Lung microvascular endothelial cell (primary cell): ENCODE results near the gene RTN3. TPM values are rescaled to one million over a fixed set of nuclear protein-coding genes. Genes with fewer than 3 reads are reported as not detected.
"Not testable (repeated sequence)": the region's sequence is repeated elsewhere in the genome, so short reads cannot be mapped to it uniquely, and the experiment has no call there.

Experiments used
- DNase-seq, 2 donors: peaks; one replicate each; pipeline versions ENCODE4 v3.0.0 to v3.0.0-alpha.2; 2010; ENCODE audit warnings: low read depth in 2 of 2
- total RNA-seq: library from RNA; depleted of rRNA; stranded (reverse); fragments of >200 nt; gene quantifications from 2 replicates; pipeline ENCODE4 v1.2.1, GENCODE V29; 2014

RTN3 gene
- total RNA-seq, 1 donor from 2014 or later, result 49.8 TPM

DNA sequence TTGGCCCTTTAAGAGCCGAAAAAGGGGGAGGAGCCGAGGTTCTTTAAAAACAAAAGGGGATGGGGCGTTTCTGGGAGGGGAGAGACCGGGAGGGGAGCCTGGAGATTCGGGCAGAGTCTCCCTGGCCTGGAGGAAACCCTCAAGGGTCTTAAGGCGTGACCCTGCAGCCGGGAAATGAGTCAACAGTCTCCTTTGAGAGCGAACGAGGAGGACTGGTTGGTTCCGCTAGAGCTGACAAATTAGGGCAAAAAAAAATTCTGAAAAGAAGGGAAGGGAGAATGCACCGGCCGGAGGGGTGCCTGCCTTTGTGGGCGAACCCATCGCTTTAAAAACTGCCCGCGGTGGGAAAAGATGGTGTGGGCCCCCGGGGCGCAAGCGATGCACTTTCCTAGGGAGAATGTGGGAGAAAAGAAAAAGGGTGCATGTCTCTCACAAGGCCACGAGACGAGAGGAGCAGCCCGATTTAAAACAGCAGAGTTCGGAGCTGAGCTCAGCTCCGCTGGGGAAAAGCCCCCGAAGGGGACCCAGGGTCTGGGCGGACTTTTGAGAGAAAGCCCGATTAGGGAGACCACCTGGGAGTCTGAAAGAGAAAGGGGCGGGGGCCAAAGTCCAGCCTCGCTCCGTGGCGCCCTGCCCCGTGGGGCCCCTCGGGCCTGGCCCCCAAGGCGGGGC lies 86.4 kb downstream of the RTN3 start:
- DNase-seq, result peak; percentile 41 to 84

GRCh38 chr11:63768237-63769041 lies 87.1 kb downstream of the RTN3 start, which contains the start of gene ZFTA:
Gene ZFTA, minus strand, starts transcription at chr11:63768775. Its CDS starts 153 bp downstream, at chr11:63768622.
- DNase-seq, result peak; percentile 54 to 69

DNA sequence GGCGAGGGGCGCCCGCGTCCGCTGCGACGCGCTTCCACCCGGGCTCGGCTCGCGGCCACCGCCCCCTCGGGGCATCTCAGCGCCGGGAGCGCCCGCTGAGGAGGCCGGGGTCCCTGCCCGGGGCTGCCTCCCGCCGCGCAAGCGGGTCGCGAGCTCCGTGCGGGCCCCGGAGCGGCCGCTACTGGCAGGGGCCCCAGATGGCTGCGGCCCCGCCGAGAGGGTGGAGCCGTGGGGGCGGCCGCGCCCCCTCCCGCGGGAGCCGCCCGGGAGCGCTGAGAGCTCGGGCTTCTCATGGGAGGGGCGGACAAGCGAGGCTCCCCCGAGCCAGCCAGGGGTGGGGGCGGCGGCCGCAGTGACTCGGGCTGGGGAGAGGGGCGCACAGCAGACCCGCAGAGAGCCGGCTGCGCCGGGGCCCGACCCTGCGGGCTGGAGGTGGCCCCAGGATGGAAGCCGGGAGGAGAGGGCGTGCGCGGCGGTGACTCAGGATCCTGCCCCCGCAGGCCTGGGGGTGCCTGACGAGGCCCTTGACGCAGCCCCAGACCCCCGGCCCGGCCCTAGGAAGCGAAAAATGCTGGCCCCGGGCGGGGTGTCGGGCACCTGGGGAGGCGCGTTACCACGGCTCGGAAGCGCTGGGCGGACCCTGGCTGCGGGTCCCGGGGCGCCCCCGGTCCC lies 87.9 kb downstream of the RTN3 start:
- DNase-seq, result peak; percentile 28 to 57

DNA sequence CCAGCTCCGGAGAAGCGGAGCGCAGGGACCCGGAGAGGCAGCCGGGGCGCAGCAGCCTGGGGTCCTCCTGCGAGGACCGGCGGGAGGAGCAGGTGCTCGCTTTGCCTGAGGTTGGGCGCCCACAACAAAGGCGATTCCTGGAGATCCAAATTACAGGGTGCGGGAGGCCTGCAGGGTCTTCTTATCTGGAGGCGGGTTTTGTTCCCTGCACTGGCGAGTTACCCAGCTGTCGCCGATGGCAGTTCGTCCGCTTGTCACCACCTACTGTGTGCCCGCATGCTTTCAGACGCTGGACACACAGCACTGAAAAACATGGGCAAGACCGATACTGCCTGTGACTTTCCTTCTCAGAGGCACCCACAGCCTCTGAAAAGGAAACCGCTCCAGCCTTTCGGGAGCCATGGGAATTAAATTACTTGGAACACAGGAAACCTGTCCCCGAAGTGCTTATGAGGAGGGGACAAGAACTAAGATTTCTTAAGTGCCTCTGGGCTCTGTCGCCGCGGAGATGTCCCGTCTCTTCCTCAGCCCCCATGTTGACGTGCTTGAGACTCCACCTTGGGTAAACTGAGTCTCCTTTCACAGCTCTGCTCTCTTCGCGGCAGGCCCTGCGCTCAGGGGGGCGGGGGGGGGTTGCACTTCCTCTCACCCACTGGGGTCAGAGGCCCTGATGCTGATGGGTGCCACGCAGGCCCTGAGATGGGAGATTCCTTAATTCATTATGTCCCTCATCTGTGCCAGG lies 88.6 kb downstream of the RTN3 start:
- DNase-seq, result peak in 1 of 2 donors; percentile 4

GRCh38 chr11:63770763-63771162 lies 89.5 kb downstream of the RTN3 start:
- no peak for DNase-seq

GRCh38 chr11:63771741-63772318 lies 90.5 kb downstream of the RTN3 start:
- DNase-seq, result not testable (repeated sequence)

GRCh38 chr11:63775191-63775590 lies 93.9 kb downstream of the RTN3 start:
- DNase-seq, result no peak

DNA sequence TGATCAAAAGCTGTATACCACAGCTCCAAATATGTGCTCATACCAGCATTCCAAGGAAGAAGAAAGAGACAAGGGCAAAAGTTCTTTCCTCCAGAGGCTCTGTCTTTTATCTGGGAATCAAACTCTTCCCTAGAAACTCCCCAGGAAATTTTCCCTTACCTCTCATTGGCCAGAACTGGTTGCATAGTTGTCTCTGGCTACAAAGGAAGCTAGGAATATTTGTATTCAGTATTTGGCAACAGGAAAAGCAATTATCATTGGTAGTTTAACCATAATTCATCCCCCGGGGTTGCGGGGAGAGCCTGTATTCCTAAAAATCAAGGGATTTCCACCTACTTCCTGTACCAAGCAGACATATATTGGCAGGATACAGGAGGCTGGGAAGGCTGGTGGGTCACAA lies 97.7 kb downstream of the RTN3 start:
- peak; percentile 62 for DNase-seq

- no peak for DNase-seq
Measured at GRCh38 chr11:63782749-63783148, 101.4 kb downstream of the RTN3 start.

GRCh38 chr11:63783925-63784592 lies 102.8 kb downstream of the RTN3 start:
- DNase-seq, result no peak

DNA sequence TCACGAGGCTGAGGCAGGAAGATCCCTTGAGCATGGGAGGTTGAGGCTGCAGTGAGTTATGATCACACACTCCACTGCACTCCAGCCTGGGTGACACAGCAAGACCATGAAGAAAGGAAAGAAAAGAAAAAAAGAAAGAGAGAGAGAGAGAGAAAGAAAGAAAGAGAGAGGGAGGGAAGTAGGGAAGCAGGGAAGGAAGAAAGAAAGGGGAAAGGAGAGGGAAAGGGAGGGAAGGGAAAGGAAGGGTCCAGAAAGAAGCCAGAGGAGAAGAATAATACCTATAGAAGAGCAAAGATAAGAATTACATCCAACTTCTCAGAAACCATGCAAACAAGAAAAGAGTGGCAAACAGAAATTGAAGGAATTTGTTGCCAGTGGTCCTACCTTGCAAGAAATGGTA lies 104.5 kb downstream of the RTN3 start:
- no peak for DNase-seq

DNA sequence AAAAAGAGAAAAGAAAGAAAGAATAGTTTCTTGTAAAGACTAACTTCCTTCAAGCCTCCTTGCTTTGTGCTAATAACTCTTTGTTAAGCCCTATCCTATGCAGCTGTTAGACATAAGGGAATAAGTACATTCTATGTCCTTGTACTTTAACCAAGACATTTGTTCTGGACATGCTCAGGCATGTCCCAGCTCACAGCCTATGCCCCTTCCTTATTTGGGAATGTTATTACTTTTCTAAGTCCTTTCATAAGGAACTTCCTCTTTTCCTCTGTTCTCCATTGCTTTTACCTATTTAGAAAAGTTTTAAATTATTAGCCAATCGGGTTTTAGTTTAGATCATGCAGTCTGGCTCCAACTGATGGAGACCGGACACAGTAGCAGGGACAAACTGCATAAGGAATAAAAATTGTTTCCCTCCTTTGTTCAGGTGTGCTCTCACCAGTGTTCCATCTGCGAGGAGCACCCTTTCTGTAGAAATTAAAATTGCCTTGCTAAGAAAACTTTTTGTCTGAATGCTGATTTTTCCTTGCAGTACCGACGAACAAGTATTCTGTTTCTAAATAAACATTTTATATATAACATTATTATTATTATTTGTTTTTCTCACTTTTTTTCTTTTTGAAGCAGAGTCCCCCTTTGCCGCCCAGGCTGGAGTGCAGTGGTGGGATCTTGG lies 110.3 kb downstream of the RTN3 start:
- DNase-seq, result no peak

DNA sequence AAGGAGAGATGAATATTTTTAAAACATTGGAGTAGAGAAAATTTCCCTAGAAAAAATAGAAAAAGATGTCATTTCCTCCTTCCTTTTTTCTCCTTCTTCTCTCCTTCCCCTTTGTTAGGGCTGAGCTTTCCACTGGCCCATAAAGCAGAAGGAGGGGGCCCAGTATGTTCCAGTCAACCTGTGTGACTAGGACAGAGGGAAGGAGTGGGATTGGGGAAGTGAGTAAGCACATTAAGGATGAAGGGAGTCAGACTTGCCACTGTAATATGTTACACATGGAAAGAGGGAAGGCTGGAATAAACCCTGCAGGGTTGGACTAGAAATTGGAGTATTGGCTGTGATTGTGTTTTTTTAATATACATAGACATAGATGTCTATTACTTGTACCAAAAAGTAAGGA lies 111.9 kb downstream of the RTN3 start:
- no peak for DNase-seq

GRCh38 chr11:63795066-63795465 lies 113.8 kb downstream of the RTN3 start:
- DNase-seq, result no peak

DNA sequence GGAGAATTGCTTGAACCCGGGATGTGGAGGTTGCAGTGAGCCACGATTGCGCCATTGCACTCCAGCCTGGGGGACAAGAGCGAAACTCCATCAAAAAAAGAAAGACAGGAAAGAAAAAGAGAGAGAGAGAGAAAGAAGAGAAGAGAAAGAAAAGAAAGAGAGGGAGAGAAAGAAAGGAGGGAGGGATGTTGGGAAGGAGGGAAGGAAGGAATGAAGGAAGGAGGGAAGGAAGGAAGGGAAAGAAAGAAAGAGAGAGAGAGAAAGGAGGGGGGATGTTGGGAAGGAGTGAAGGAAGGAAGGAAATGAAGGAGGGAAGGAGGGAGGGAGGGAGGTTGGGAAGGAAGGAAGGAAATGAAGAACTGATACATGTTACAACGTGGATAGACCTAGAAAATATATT lies 119.6 kb downstream of the RTN3 start:
- DNase-seq, result no peak

GRCh38 chr11:63802637-63803414 lies 121.5 kb downstream of the RTN3 start:
- DNase-seq, result no peak

- peak in 1 of 2 donors; percentile 36 for DNase-seq
Measured at GRCh38 chr11:63804259-63804658, 123.0 kb downstream of the RTN3 start.

DNA sequence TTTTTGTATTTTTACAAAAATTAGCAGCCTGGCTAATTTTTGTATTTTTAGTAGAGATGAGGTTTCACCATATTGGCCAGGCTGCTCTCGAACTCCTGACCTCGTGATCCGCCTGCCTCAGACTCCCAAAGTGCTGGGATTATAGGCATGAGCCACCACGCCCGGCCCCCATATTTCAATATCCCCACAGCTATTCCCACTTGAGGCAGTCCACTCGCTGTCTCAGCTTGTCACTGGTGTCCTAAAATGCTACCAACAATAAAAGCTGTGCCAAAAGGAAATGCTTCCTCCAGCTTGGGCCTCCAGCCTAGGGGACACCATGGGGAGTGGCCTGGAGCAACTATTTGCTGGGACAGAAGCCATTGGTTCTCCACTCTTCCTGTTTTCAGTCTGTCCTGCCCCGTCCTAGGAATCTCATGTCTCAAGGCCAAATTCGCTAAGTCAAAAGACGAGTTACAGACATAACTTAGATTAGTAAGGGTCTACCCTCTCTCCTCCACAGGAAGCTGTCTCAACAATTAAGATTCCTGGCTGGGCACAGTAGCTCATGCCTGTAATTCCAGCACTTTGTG lies 124.6 kb downstream of the RTN3 start:
- peak; percentile 40 to 43 for DNase-seq
